Stimulated activated CD4-positive, alpha-beta T cell treated with anti-CD3 and anti-CD28 coated beads, Interleukin-4, amount 100 ng/mL, for 48 hours (primary cell): ENCODE measurements around the gene MALRD1.

Source experiments
- DNase-seq, 2 donors: peaks; one replicate each; pipeline ENCODE4 v3.0.0-alpha.2; 2020; ENCODE audit warnings: low read depth in 2 of 2

Gene MALRD1

DNA sequence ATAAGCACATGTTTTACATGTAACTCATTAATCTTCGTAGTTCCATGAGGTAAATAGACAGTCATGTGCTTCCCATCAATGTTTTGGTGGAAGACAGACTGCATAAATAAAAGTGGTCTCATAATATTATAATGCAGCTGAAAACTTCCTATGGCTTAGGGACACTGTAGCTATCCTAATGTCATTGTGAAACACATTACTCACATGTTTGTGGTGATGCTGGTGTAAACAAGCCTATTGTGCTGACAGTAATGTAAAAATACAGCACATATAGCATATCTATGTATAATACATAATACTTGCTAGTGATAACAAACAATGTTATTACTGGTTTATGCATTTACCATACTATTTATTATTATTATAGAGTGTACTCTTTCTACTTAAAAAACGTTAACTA, 730.4 kb downstream of the MALRD1 start:
- no peak for DNase-seq

DNA sequence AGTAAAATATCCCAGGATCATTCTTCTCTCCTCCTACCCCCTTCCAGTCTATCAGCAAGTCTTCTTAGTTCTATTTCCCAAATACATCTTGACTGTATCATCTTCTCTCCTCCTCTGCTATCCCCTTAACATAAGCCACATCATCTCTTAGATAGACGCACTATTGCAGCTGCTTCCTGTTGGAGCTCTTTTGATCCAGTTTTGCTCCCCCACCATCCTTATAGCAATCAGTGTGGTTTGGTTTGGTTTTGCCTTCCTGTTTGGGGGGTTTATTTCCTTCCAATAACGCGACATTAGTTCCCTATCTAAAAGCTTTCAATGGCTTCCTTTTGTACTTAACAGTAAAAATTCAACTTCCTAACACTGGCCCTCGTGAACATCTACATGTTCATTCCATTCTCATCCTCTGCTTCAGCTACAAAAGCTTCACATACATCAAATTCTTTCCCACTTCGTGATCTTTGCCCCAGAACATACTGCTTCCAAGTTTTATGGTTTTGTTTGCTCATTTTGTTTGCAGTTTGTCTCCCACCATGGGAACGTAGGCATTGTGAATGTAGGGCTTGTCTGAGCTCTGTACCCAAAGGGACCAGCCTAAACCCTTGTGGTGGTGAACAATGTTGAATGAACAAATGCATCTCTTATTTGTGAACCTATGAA, 734.0 kb downstream of the MALRD1 start:
- DNase-seq: no peak

DNA sequence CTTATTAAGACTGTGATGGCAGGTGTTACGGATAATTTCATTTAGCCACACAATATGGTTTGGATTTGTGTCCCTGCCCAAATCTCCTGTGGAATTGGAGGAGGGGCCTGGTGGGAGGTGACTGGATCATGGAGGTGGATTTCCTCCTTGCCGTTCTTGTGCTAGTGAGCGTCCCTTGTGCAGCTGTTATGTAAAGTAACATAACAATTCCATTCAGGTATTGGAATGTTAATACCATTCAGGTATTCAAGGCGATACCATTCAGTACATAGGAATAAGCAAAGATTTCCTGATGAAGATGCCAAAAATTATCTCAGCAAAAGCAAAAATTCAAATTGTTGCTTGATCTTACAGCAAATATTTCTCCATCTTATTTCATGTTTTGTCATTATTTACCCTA, 735.1 kb downstream of the MALRD1 start:
- DNase-seq: no peak
